ENCODE data around the gene SHISAL1. TPM values are rescaled to one million over a fixed set of nuclear protein-coding genes. Genes with fewer than 3 reads are reported as not detected.

The SHISAL1 gene
- total RNA-seq, 1 experiment from 2014 or later: 8.7 TPM

Other genes starting within 250 kb of the SHISAL1 start
- 9.0 and 9.5 TPM in 2 replicates for gene PARVG, start 132.0 kb downstream of the SHISAL1 start, total RNA-seq (2014; rRNA removed; shearing (Covaris generic))
- gene RTL6, start 185.3 kb upstream of the SHISAL1 start, total RNA-seq (2014; rRNA removed; shearing (Covaris generic)): 23.6 and 30.8 TPM in 2 replicates